SK-N-MC (cell line): ENCODE results near the gene ALG9.

Source experiments
- DNase-seq: peaks from one replicate; pipeline ENCODE4 v3.0.0-alpha.2; 2011; ENCODE audit warnings: low read depth, low spot score
- H3K27ac ChIP-seq: fragments of 200-600 bp; sonication (generic); 2 replicates; pipeline ENCODE4 v1.5.1; 2016; ENCODE audit warnings: mixed run types
- H3K36me3 ChIP-seq: fragments of 200-600 bp; sonication (generic); 2 replicates; pipeline ENCODE4 v1.6.1; 2017; ENCODE audit warnings: antibody characterized with exemption, low read length, mixed read lengths; ENCODE audit not compliant: insufficient read depth
- H3K4me3 ChIP-seq: fragments of 200-600 bp; sonication (generic); 2 replicates; pipeline ENCODE4 v1.5.1; 2016
- H3K9ac ChIP-seq: fragments of 200-600 bp; sonication (generic); 2 replicates; pipeline ENCODE4 v1.8.0; 2017; ENCODE audit warnings: mixed run types, mixed read lengths; ENCODE audit not compliant: insufficient read length
- H3K9me3 ChIP-seq: fragments of 200-600 bp; sonication (generic); 2 replicates; pipeline ENCODE4 v1.6.1; 2017; ENCODE audit warnings: low read depth, mild to moderate bottlenecking, antibody characterized with exemption, low read length, moderate library complexity, mixed read lengths
- EZH2 ChIP-seq: fragments of 200-600 bp; sonication (generic); IDR thresholded peaks from one replicate; pipeline ENCODE4 v1.6.1; 2017; ENCODE audit warnings: antibody characterized with exemption
- FOXP2 ChIP-seq: optimal IDR thresholded peaks from 2 replicates; pipeline ENCODE3; 2011; ENCODE audit warnings: mild to moderate bottlenecking, moderate library complexity; ENCODE audit not compliant: insufficient read depth; ENCODE audit errors: extremely low read length, control extremely low read depth
- POLR2AphosphoS5 ChIP-seq: IDR thresholded peaks from 2 replicates; pipeline ENCODE4 v1.6.1; 2012; ENCODE audit warnings: mild to moderate bottlenecking, low read depth, low read length, borderline replicate concordance

ALG9 gene

DNA sequence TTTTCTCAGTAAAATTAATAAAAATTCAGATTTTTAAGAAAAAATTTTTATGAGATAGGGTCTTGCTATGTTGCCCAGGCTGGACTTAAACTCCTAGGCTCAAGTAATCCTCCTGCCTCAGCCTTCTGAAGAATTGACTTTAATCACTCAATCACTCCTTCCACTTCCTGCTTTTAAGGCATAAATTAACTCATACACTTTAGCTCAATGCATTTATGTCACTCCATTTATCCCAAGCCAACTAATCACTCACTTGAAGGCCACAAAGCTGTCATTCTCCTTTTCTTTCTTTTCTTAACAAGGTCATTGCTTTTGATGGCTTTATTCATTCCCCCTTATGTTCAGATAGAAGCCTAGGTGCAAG is 877 bp downstream of the ALG9 start:
- Histone ChIP-seq H3K36me3 (peaks cover 20% of the 10 kb centered on the region), H3K9me3 (no peaks in the 10 kb centered on the region), H3K9ac (peak overlapping the region; percentile 82), H3K4me3 (peak overlapping the region; percentile 95), H3K27ac (no peak overlapping the region)
- no peak for DNase-seq
- no peak for TF ChIP-seq FOXP2
- TF ChIP-seq POLR2AphosphoS5: no peak

DNA sequence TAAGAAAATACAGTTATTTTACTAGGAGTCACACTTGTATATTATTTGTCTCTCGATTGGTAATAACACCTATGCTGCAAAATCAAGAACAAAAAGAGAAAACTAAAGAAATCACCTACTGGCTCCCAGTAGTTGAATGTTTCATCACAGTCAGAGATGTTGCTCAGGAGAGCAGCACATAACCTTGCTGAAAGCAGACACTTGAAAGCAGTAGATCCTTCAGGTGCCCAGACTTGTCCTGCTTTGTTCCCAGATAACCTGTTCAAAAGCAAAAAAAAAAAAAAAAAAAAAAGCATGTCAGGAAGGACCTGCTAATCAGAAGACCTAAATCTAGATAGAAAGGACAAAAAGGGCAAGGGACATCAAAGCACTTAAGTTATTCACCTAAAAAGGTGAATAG is 1.3 kb downstream of the ALG9 start:
- H3K36me3 ChIP-seq: peaks cover 20% of the 10 kb centered on the region
- H3K9ac ChIP-seq: no peak overlapping the region
- peak overlapping the region; percentile 95; the same call in 1 of the 2 replicates for H3K4me3 ChIP-seq
- H3K9me3 ChIP-seq: no peaks in the 10 kb centered on the region
- no peak for DNase-seq
- H3K27ac ChIP-seq: no peak overlapping the region
- TF ChIP-seq FOXP2: no peak
- TF ChIP-seq EZH2: no peak
- TF ChIP-seq POLR2AphosphoS5: no peak

DNA sequence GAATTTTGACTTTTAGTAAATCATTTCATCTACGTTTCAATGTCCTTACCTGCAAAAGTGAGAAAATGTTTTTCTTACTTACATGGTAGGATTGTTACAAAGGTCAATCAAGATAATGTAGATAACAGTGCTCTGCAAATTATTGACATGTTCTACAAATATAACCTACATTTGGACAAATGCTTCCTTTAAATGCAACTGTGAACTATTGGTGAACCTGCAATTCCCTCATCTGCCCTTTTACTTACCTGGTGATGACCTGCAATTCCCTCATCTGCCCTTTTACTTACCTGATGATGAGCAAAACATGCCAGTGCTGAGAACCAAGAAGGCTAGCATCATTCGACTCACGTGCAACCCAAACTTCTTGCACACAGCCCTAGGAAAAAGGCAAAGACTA is 11.1 kb downstream of the ALG9 start:
- H3K27ac ChIP-seq: no peak overlapping the region
- no peak overlapping the region for H3K4me3 ChIP-seq
- no peaks in the 10 kb centered on the region for H3K9me3 ChIP-seq
- TF ChIP-seq EZH2 (no peak), FOXP2 (no peak), POLR2AphosphoS5 (no peak)
- DNase-seq: no peak
- peaks cover 31% of the 10 kb centered on the region for H3K36me3 ChIP-seq
- H3K9ac ChIP-seq: no peak overlapping the region

DNA sequence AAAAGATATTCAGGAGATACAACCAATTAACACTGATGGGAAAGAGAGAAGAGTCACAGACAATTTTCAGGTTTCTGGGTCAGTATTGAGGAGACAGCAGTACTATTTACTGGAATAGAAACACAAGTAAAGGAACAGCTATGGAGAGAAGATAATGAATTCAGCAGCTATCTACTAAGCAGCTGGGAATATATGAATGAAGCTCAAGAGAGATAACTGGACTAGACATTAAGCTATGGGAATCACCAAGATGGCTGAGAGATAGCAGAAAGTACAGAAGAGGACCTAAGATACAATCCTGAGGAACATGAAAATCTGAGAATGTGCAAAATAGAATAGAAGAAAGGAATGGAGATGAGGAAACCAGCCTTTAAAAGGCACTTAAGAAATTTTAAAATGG is 15.9 kb downstream of the ALG9 start:
- H3K4me3 ChIP-seq: no peak overlapping the region
- H3K36me3 ChIP-seq: peaks cover 39% of the 10 kb centered on the region
- DNase-seq: no peak
- H3K27ac ChIP-seq: no peak overlapping the region
- no peaks in the 10 kb centered on the region for H3K9me3 ChIP-seq
- TF ChIP-seq FOXP2 (no peak), POLR2AphosphoS5 (no peak), EZH2 (no peak)
- no peak overlapping the region for H3K9ac ChIP-seq

DNA sequence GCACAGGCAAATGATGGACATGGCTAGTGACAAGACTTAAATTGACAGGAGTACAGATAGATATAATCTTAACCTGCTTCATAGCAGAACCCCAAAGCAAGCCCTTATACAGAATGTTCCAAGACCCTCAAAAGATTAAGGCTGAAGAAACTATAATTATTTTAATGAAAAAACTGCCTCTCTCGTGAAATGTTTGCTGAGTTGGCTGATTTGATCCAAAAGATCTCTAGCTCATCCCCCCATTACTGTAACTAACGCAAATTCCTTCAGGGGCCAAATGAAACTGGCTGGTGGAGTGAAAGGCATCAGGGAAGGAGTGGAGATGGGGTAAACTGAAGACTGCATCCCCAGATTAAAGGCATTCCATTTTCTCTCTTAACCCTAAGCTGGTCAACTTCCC is 19.3 kb downstream of the ALG9 start:
- peaks cover 24% of the 10 kb centered on the region; the same call in 1 of the 2 replicates for H3K36me3 ChIP-seq

DNA sequence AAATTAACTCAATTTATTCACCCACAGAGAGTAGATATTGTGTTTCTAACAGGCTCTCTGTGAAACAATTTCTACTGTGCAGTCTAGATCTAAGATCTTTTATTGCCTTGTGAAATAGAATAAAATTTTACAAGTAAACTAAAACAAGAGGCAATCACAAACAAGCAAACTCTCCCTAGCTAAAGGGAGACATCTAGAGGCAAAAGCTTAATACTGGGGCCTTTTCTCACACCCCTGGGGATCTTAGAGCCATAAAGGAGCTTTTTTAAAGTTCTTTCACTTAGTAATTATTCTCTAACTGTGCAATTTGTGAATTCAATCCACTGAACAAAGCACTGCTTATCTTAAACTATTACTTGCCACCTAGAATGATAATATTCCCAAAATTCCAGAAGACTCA is 19.7 kb downstream of the ALG9 start:
- DNase-seq: no peak
- Histone ChIP-seq H3K4me3 (no peak overlapping the region), H3K27ac (peak overlapping the region; percentile 48), H3K9ac (peak overlapping the region; percentile 41), H3K36me3 (peaks cover 24% of the 10 kb centered on the region; the same call in 1 of the 2 replicates), H3K9me3 (no peaks in the 10 kb centered on the region)
- TF ChIP-seq EZH2 (no peak), FOXP2 (no peak), POLR2AphosphoS5 (no peak)

More for the DNA sequence above, 19.3 kb downstream of the ALG9 start:
- Histone ChIP-seq H3K9me3 (no peaks in the 10 kb centered on the region), H3K27ac (peak overlapping the region; percentile 48), H3K4me3 (no peak overlapping the region), H3K9ac (peak overlapping the region; percentile 41)
- TF ChIP-seq FOXP2 (no peak), EZH2 (no peak)
- DNase-seq: no peak

DNA sequence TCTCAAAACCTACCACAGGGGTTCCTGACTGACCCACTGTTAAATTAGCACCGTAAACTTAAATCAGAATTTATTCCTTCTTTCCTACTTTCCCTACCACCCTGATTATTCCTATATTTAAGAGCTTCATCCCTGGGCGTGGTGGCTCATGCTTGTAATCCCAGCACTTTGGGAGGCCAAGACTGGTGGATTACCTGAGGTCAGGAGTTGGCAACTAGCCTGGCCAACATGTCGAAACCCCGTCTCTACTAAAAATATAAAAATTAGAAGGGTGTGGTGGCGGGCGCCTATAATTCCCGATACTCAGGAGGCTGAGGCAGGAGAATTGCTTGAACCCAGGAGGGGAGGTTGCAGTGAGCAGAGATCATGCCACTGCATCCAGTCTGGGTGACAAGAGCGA is 20.3 kb downstream of the ALG9 start:
- Histone ChIP-seq H3K9me3 (no peaks in the 10 kb centered on the region), H3K4me3 (no peak overlapping the region), H3K36me3 (peaks cover 24% of the 10 kb centered on the region; the same call in 1 of the 2 replicates), H3K9ac (no peak overlapping the region), H3K27ac (no peak overlapping the region)
- TF ChIP-seq EZH2 (no peak), FOXP2 (no peak), POLR2AphosphoS5 (no peak)
- no peak for DNase-seq

DNA sequence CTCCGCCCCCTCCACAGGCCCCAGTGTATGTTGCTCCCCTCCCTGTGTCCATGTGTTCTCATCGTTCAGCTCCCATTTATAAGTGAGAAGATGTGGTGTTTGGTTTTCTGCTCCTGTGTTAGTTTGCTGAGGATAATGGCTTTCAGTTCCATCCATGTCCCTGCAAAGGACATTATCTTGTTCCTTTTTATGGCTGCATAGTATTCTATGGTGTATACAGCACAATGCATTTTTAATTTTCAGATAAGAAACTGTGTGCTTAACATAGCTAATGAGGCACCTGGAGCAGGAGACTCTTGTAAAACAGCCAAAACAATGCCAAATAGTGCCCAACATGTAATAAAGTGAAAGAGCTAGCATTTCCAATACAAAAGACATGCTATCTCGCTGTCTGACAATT is 21.8 kb downstream of the ALG9 start:
- no peaks in the 10 kb centered on the region for H3K9me3 ChIP-seq

DNA sequence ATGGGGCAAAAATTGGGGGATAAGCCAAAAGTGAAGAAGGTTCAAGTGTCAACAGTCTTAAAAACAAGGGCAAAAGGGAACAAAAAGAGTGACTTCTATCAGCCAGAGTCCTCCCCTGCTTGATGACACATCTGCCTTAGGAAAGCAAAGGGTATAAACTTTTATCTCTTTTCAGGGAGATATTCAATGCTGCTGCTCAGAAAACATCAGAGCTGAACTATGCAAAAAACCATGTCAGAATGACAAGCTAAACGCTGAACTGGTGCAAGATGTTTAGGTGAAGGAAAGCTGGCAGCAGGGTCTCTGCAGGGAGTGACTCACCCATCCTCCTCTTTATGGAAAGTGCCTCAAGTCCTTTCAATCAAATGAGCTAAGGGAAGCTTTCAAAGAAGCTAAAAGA is 24.7 kb downstream of the ALG9 start:
- H3K9ac ChIP-seq: no peak overlapping the region
- DNase-seq: no peak
- no peaks in the 10 kb centered on the region for H3K9me3 ChIP-seq
- TF ChIP-seq EZH2 (no peak), POLR2AphosphoS5 (no peak), FOXP2 (no peak)
- H3K4me3 ChIP-seq: no peak overlapping the region
- H3K27ac ChIP-seq: no peak overlapping the region
- peaks cover 17% of the 10 kb centered on the region; the same call in 1 of the 2 replicates for H3K36me3 ChIP-seq

More for the DNA sequence above, 21.8 kb downstream of the ALG9 start:
- H3K9ac ChIP-seq: no peak overlapping the region
- H3K36me3 ChIP-seq: peaks cover 19% of the 10 kb centered on the region; the same call in 1 of the 2 replicates
- no peak for DNase-seq
- H3K4me3 ChIP-seq: no peak overlapping the region
- TF ChIP-seq FOXP2 (no peak), EZH2 (no peak), POLR2AphosphoS5 (no peak)
- no peak overlapping the region for H3K27ac ChIP-seq

DNA sequence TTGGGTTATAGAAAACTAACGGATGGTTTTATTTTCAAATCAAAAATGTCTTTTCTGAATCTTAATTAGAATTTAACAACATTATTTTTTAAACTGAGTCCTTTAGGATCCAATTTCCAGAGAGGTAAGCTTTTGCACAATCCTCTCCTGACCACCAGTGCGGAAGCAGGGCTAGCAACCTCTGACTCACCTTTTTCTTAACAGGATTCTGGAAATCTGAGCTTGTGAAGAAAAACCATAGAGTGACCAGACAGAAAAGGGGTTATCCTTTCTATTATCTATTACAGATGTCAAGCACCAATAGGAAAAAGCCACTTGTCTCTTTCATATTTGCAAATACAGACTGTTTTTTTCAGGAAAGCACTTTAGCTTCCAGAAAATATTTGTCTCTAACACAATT is 25.3 kb downstream of the ALG9 start:
- H3K27ac ChIP-seq: no peak overlapping the region
- H3K9ac ChIP-seq: no peak overlapping the region
- no peak for DNase-seq
- peaks cover 17% of the 10 kb centered on the region; the same call in 1 of the 2 replicates for H3K36me3 ChIP-seq
- no peaks in the 10 kb centered on the region for H3K9me3 ChIP-seq
- H3K4me3 ChIP-seq: no peak overlapping the region
- TF ChIP-seq POLR2AphosphoS5: no peak
- no peak for TF ChIP-seq FOXP2
- TF ChIP-seq EZH2: no peak
